Measurements from ENCODE around the gene YJEFN3.
A peak's percentile ranks its signal among the peaks of the same experiment; 100 is the strongest.

The YJEFN3 gene

GRCh38 chr19:19554074-19555023, 25.6 kb downstream of the YJEFN3 start:
- DNase-seq, result peak in 2 of 3 donors; percentile 34 to 47

GRCh38 chr19:19558055-19558454, 29.3 kb downstream of the YJEFN3 start:
- Histone ChIP-seq H3K27me3 (replicated peaks; ENCODE audit: control insufficient read depth, insufficient read depth, low read length, poor library complexity, severe bottlenecking) (no peaks in the 10 kb centered on the region), H3K4me3 (ENCODE audit: insufficient read depth, low read depth, low read length, poor library complexity, severe bottlenecking) (no peak overlapping the region), H3K9me3 (ENCODE audit: control insufficient read depth, low read length) (no peaks in the 10 kb centered on the region), H3K27ac (ENCODE audit: insufficient read depth, low read length, poor library complexity, severe bottlenecking) (no peak overlapping the region), H3K36me3 (ENCODE audit: control insufficient read depth, insufficient read depth, low read length) (no peaks in the 10 kb centered on the region), H3K4me1 (ENCODE audit: control insufficient read depth, insufficient read depth, low read length, poor library complexity, severe bottlenecking) (peaks cover 18% of the 10 kb centered on the region)
- DNase-seq, result no peak

More at GRCh38 chr19:19554074-19555023, 25.6 kb downstream of the YJEFN3 start:
- H3K9me3 ChIP-seq (ENCODE audit: control insufficient read depth, low read length), result no peaks in the 10 kb centered on the region
- H3K27ac ChIP-seq (ENCODE audit: insufficient read depth, low read length, poor library complexity, severe bottlenecking), result no peak overlapping the region
- peaks cover 8% of the 10 kb centered on the region for H3K4me1 ChIP-seq (ENCODE audit: control insufficient read depth, insufficient read depth, low read length, poor library complexity, severe bottlenecking)
- no peaks in the 10 kb centered on the region for H3K36me3 ChIP-seq (ENCODE audit: control insufficient read depth, insufficient read depth, low read length)
- H3K27me3 ChIP-seq (replicated peaks; ENCODE audit: control insufficient read depth, insufficient read depth, low read length, poor library complexity, severe bottlenecking), result no peaks in the 10 kb centered on the region
- H3K4me3 ChIP-seq (ENCODE audit: insufficient read depth, low read depth, low read length, poor library complexity, severe bottlenecking), result no peak overlapping the region

- no peaks in the 10 kb centered on the region for H3K36me3 ChIP-seq (ENCODE audit: control insufficient read depth, insufficient read depth, low read length)
- no peak for DNase-seq
- H3K27me3 ChIP-seq (replicated peaks; ENCODE audit: control insufficient read depth, insufficient read depth, low read length, poor library complexity, severe bottlenecking), result no peaks in the 10 kb centered on the region
- no peaks in the 10 kb centered on the region for H3K9me3 ChIP-seq (ENCODE audit: control insufficient read depth, low read length)
- H3K4me3 ChIP-seq (ENCODE audit: insufficient read depth, low read depth, low read length, poor library complexity, severe bottlenecking), result no peak overlapping the region
- H3K27ac ChIP-seq (ENCODE audit: insufficient read depth, low read length, poor library complexity, severe bottlenecking), result no peak overlapping the region
- peaks cover 18% of the 10 kb centered on the region for H3K4me1 ChIP-seq (ENCODE audit: control insufficient read depth, insufficient read depth, low read length, poor library complexity, severe bottlenecking)
These were observed 29.9 kb downstream of the YJEFN3 start for GRCh38 chr19:19558636-19559035.

GRCh38 chr19:19559931-19560330, 31.2 kb downstream of the YJEFN3 start:
- DNase-seq, result no peak
- Histone ChIP-seq H3K4me3 (ENCODE audit: insufficient read depth, low read depth, low read length, poor library complexity, severe bottlenecking) (no peak overlapping the region), H3K9me3 (ENCODE audit: control insufficient read depth, low read length) (no peaks in the 10 kb centered on the region)

GRCh38 chr19:19561946-19562664, 33.4 kb downstream of the YJEFN3 start:
- no peak overlapping the region for H3K27ac ChIP-seq (ENCODE audit: insufficient read depth, low read length, poor library complexity, severe bottlenecking)
- DNase-seq, result no peak
- H3K9me3 ChIP-seq (ENCODE audit: control insufficient read depth, low read length), result no peaks in the 10 kb centered on the region
- no peaks in the 10 kb centered on the region for H3K27me3 ChIP-seq (replicated peaks; ENCODE audit: control insufficient read depth, insufficient read depth, low read length, poor library complexity, severe bottlenecking)
- peaks cover 12% of the 10 kb centered on the region for H3K36me3 ChIP-seq (ENCODE audit: control insufficient read depth, insufficient read depth, low read length)
- no peak overlapping the region for H3K4me3 ChIP-seq (ENCODE audit: insufficient read depth, low read depth, low read length, poor library complexity, severe bottlenecking)
- H3K4me1 ChIP-seq (ENCODE audit: control insufficient read depth, insufficient read depth, low read length, poor library complexity, severe bottlenecking), result peaks cover 12% of the 10 kb centered on the region

More at GRCh38 chr19:19559931-19560330, 31.2 kb downstream of the YJEFN3 start:
- Histone ChIP-seq H3K27me3 (replicated peaks; ENCODE audit: control insufficient read depth, insufficient read depth, low read length, poor library complexity, severe bottlenecking) (no peaks in the 10 kb centered on the region), H3K36me3 (ENCODE audit: control insufficient read depth, insufficient read depth, low read length) (peaks cover 4% of the 10 kb centered on the region), H3K27ac (ENCODE audit: insufficient read depth, low read length, poor library complexity, severe bottlenecking) (no peak overlapping the region), H3K4me1 (ENCODE audit: control insufficient read depth, insufficient read depth, low read length, poor library complexity, severe bottlenecking) (peaks cover 12% of the 10 kb centered on the region)

GRCh38 chr19:19562665-19563347, 34.1 kb downstream of the YJEFN3 start:
- H3K4me1 ChIP-seq (ENCODE audit: control insufficient read depth, insufficient read depth, low read length, poor library complexity, severe bottlenecking), result peaks cover 12% of the 10 kb centered on the region
- H3K27ac ChIP-seq (ENCODE audit: insufficient read depth, low read length, poor library complexity, severe bottlenecking), result no peak overlapping the region
- no peaks in the 10 kb centered on the region for H3K9me3 ChIP-seq (ENCODE audit: control insufficient read depth, low read length)
- no peak for DNase-seq
- peaks cover 12% of the 10 kb centered on the region for H3K36me3 ChIP-seq (ENCODE audit: control insufficient read depth, insufficient read depth, low read length)
- no peak overlapping the region for H3K4me3 ChIP-seq (ENCODE audit: insufficient read depth, low read depth, low read length, poor library complexity, severe bottlenecking)
- H3K27me3 ChIP-seq (replicated peaks; ENCODE audit: control insufficient read depth, insufficient read depth, low read length, poor library complexity, severe bottlenecking), result no peaks in the 10 kb centered on the region

GRCh38 chr19:19563348-19563848, 34.7 kb downstream of the YJEFN3 start:
- no peak for DNase-seq
- Histone ChIP-seq H3K9me3 (ENCODE audit: control insufficient read depth, low read length) (no peaks in the 10 kb centered on the region), H3K4me3 (ENCODE audit: insufficient read depth, low read depth, low read length, poor library complexity, severe bottlenecking) (no peak overlapping the region), H3K4me1 (ENCODE audit: control insufficient read depth, insufficient read depth, low read length, poor library complexity, severe bottlenecking) (peaks cover 12% of the 10 kb centered on the region), H3K27me3 (replicated peaks; ENCODE audit: control insufficient read depth, insufficient read depth, low read length, poor library complexity, severe bottlenecking) (no peaks in the 10 kb centered on the region), H3K27ac (ENCODE audit: insufficient read depth, low read length, poor library complexity, severe bottlenecking) (no peak overlapping the region), H3K36me3 (ENCODE audit: control insufficient read depth, insufficient read depth, low read length) (peaks cover 12% of the 10 kb centered on the region)

- no peak for DNase-seq
- Histone ChIP-seq H3K27ac (ENCODE audit: insufficient read depth, low read length, poor library complexity, severe bottlenecking) (no peak overlapping the region), H3K9me3 (ENCODE audit: control insufficient read depth, low read length) (no peaks in the 10 kb centered on the region), H3K27me3 (replicated peaks; ENCODE audit: control insufficient read depth, insufficient read depth, low read length, poor library complexity, severe bottlenecking) (no peaks in the 10 kb centered on the region), H3K4me3 (ENCODE audit: insufficient read depth, low read depth, low read length, poor library complexity, severe bottlenecking) (no peak overlapping the region), H3K36me3 (ENCODE audit: control insufficient read depth, insufficient read depth, low read length) (peaks cover 31% of the 10 kb centered on the region), H3K4me1 (ENCODE audit: control insufficient read depth, insufficient read depth, low read length, poor library complexity, severe bottlenecking) (no peaks in the 10 kb centered on the region)
These were observed 37.6 kb downstream of the YJEFN3 start for GRCh38 chr19:19566306-19566705.

- H3K27ac ChIP-seq (ENCODE audit: insufficient read depth, low read length, poor library complexity, severe bottlenecking), result no peak overlapping the region
- no peaks in the 10 kb centered on the region for H3K4me1 ChIP-seq (ENCODE audit: control insufficient read depth, insufficient read depth, low read length, poor library complexity, severe bottlenecking)
- no peaks in the 10 kb centered on the region for H3K9me3 ChIP-seq (ENCODE audit: control insufficient read depth, low read length)
- H3K4me3 ChIP-seq (ENCODE audit: insufficient read depth, low read depth, low read length, poor library complexity, severe bottlenecking), result no peak overlapping the region
- no peak for DNase-seq
- H3K27me3 ChIP-seq (replicated peaks; ENCODE audit: control insufficient read depth, insufficient read depth, low read length, poor library complexity, severe bottlenecking), result no peaks in the 10 kb centered on the region
- H3K36me3 ChIP-seq (ENCODE audit: control insufficient read depth, insufficient read depth, low read length), result peaks cover 31% of the 10 kb centered on the region
These were observed 38.7 kb downstream of the YJEFN3 start for GRCh38 chr19:19567391-19567790.

Data from effector memory CD4-positive, alpha-beta T cell (primary cell).